Omental fat pad (tissue), 4 donors: ENCODE measurements around the gene MTREX. TPM values are rescaled to one million over a fixed set of nuclear protein-coding genes. Genes with fewer than 3 reads are reported as not detected.

Experiments used
- ATAC-seq: fragments of 150-250 bp; one replicate; pipeline ENCODE4 v1.9.1; 2016; ENCODE audit warnings: mild to moderate bottlenecking, moderate library complexity; ENCODE audit not compliant: low FRiP score
- DNase-seq: peaks from one replicate; pipeline ENCODE4 v3.0.0-alpha.2; 2019; ENCODE audit warnings: low spot score
- CTCF ChIP-seq, 3 donors: fragments of 450-650 bp; IDR thresholded peaks; one replicate each; pipeline ENCODE4 v1.5.1; 2016 to 2017; ENCODE audit warnings: antibody characterized with exemption in 3 of 3, mild to moderate bottlenecking in 3 of 3, moderate library complexity in 2 of 3
- total RNA-seq, 4 donors: library from RNA; depleted of rRNA; stranded (reverse); fragments of >200 nt; gene quantifications; one replicate each; pipeline ENCODE4 v1.1.0, GENCODE V29; 2016

The MTREX gene
- total RNA-seq, 4 donors from 2014 or later: 82.5 to 102 (median 86.1) TPM

GRCh38 chr5:55456216-55456895 is 148.6 kb downstream of the MTREX start:
- no peak for DNase-seq
- no peak for ATAC-seq
- TF ChIP-seq CTCF (IDR thresholded peaks at IDR 0.05): no peak

- no peak for TF ChIP-seq CTCF (IDR thresholded peaks at IDR 0.05)
- DNase-seq: no peak
- no peak for ATAC-seq
Measured at GRCh38 chr5:55459572-55459971, 151.8 kb downstream of the MTREX start.

- DNase-seq: no peak
- TF ChIP-seq CTCF (IDR thresholded peaks at IDR 0.05): no peak
- no peak for ATAC-seq
Measured at GRCh38 chr5:55463613-55464012, 155.8 kb downstream of the MTREX start.

GRCh38 chr5:55467862-55468551 is 160.2 kb downstream of the MTREX start:
- TF ChIP-seq CTCF (IDR thresholded peaks at IDR 0.05): no peak
- DNase-seq: no peak
- ATAC-seq: no peak

- no peak for TF ChIP-seq CTCF (IDR thresholded peaks at IDR 0.05)
- no peak for DNase-seq
- no peak for ATAC-seq
Measured at GRCh38 chr5:55469839-55470238, 162.1 kb downstream of the MTREX start.

GRCh38 chr5:55470282-55470681 is 162.5 kb downstream of the MTREX start:
- no peak for TF ChIP-seq CTCF (IDR thresholded peaks at IDR 0.05)
- no peak for ATAC-seq
- no peak for DNase-seq

- DNase-seq (no peak), ATAC-seq (no peak)
- no peak for TF ChIP-seq CTCF (IDR thresholded peaks at IDR 0.05)
Measured at GRCh38 chr5:55471468-55471867, 163.7 kb downstream of the MTREX start.
